Activated T-helper 9 cell treated with anti-CD3 and anti-CD28 coated beads, Interleukin-2, amount 50 U/mL, for 16 hours (primary cell): ENCODE results near the gene BANK1.

ENCODE experiments used
- DNase-seq: peaks from one replicate; pipeline ENCODE4 v3.0.0-alpha.2; 2020; ENCODE audit warnings: low read depth

The BANK1 gene

GRCh38 chr4:102036619-102037376 is 246.3 kb downstream of the BANK1 start:
- no peak for DNase-seq

GRCh38 chr4:102037566-102037965 is 247.0 kb downstream of the BANK1 start:
- DNase-seq, result no peak

- no peak for DNase-seq
Measured at GRCh38 chr4:102042871-102043802, 252.6 kb downstream of the BANK1 start.

- no peak for DNase-seq
Measured at GRCh38 chr4:102047616-102048015, 257.1 kb downstream of the BANK1 start.

DNA sequence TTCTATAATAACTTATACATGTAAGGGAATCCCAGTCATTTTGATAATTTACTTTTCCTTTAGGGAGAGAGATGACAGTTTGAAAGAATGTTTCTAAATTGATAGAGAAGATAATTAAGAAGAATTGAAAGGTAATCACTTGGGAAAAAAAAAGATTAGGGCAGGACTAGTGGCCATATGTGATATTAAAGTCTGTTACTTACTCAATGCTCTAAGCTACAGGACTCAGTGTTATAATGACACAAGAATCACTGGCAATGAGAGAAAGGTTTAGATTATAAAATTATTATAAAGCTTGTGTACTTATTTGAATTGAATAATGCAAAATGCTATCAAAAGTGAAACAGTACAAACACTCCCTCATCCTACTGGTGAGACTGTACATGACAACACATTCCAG is 265.3 kb downstream of the BANK1 start:
- DNase-seq, result no peak

- DNase-seq, result no peak
Measured at GRCh38 chr4:102057122-102057521, 266.6 kb downstream of the BANK1 start.

GRCh38 chr4:102061133-102061532 is 270.6 kb downstream of the BANK1 start:
- no peak for DNase-seq

GRCh38 chr4:102064747-102065442 is 274.4 kb downstream of the BANK1 start:
- no peak for DNase-seq

DNA sequence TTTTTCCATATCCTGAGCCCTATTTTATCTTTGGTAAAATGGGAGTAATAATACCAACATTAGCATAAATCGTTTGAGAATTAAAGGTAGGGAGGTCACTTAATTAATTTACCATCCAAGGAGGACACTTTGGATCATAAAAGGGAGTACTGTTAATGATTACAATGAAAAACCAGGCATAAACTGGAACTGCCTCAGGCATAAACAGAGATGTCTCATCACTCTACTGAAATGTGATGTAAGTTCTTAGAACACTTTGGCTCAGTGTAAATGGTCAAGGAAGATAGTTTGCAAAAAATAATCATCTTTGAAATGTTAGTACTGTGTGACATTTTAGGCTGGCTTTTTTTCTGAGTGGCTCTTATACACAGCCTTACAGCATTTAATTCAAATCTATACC is 286.1 kb downstream of the BANK1 start:
- DNase-seq, result no peak

- no peak for DNase-seq
Measured at GRCh38 chr4:102080184-102080583, 289.7 kb downstream of the BANK1 start.

GRCh38 chr4:102089850-102090621 is 299.5 kb downstream of the BANK1 start:
- no peak for DNase-seq

GRCh38 chr4:102091656-102092055 is 301.1 kb downstream of the BANK1 start:
- DNase-seq, result no peak

- DNase-seq, result no peak
Measured at GRCh38 chr4:102094481-102094880, 304.0 kb downstream of the BANK1 start.

DNA sequence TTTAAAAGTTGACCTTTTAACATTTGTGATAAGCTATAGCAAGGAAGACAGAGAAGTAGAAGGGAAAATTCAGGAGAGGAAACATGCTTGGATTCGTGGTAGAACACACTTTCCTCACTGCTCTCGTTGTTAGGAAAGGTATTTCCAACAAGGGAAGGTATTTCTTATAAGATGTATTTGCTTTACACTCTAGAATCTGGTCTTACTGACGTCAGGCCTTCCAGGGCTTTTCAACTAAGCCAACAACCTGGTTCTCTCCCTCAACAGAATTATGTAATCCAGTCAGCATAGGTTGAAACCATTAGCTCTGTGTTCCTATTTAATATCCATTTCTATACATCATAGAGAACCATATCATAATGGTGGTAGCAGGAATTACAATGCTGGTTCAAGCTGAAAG is 312.8 kb downstream of the BANK1 start:
- DNase-seq, result no peak

- DNase-seq, result no peak
Measured at GRCh38 chr4:102104278-102104677, 313.7 kb downstream of the BANK1 start.

DNA sequence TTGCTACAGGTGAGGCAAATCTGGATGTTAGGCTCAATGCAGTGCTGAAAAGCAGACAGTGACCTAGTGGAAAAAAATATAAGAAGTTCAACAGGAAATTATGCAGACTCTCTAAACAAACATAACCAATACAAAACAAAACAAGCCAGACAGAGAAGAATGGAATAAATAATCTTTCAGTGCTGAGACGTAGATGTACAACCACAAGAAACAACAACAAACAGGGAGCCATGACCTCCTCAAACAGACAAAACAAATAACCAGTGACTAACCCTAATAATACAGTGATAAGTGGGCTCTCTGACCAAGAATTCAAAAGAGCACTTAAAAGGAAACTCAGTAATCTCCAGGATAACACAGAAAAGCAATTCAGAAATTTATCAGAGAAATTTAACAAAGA is 315.5 kb downstream of the BANK1 start:
- DNase-seq, result no peak

DNA sequence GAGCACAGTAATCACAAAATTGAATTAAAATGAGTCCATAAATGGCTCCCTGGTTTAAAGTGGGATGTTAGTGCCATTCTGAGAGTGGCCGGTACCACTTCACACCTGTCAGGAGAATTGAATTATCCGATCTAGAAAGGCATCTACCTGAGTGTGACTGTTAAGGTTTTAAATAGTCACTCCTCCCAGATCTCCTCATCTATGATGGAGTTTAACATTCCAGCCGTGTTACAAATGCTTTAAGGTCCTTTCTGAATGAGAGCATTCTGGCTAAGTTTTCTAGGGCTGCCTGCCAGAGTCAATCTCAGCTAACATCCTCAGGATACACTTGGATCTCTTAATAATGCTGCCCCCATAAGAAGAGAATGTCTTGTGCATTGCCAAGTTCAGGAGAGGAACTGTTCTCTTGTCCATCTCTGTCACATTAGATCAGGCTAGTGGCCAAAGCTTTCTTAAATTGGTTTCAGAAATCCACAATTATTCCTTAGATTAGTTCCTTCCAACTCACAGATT is 323.6 kb downstream of the BANK1 start:
- no peak for DNase-seq

GRCh38 chr4:102116121-102116520 is 325.6 kb downstream of the BANK1 start:
- DNase-seq, result no peak

- DNase-seq, result no peak
Measured at GRCh38 chr4:102120846-102121245, 330.3 kb downstream of the BANK1 start.
